ENCODE measurements around the gene TBC1D16. TPM values are rescaled to one million over a fixed set of nuclear protein-coding genes. Genes with fewer than 3 reads are reported as not detected.

TBC1D16 gene
- total and polyA plus RNA-seq, 2 donors (not counting 1 experiment from before 2014, with no cell fraction given) = 0.82 to 2.7 TPM

DNA sequence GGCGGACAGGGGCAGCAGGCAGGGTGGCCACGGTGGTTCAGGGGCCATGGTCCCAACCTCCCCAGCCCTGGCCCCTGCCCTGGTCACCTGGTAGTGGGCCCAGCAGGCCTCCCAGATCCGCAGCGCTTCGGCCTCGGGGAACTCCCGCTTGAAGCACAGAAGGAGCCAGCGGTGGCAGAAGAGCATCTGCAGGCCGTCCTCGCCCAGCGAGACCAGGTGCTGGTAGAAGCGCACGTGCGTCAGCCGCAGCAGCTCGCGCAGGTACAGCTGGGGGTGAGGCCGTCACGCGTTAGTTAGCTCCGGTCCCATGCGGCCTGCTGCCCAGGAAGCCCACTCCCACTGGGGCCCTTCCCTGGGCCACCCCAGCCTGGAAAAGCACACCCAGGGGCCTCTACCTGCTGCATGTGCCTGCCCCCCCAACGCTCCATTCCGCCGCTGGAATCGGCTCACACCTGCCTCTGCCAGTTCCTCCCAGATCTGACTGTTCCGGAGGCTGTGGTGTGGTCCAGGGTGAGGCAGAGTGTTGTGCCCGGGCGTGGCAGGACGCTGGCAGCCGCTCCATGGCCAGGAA, 90.8 kb downstream of the TBC1D16 start:
- TF ChIP-seq EZH2 (IDR thresholded peaks at IDR 0.05; ENCODE audit: borderline replicate concordance, insufficient read depth, low read depth, low read length, poor library complexity, severe bottlenecking) = no peak
- TF ChIP-seq, protein P1, sequence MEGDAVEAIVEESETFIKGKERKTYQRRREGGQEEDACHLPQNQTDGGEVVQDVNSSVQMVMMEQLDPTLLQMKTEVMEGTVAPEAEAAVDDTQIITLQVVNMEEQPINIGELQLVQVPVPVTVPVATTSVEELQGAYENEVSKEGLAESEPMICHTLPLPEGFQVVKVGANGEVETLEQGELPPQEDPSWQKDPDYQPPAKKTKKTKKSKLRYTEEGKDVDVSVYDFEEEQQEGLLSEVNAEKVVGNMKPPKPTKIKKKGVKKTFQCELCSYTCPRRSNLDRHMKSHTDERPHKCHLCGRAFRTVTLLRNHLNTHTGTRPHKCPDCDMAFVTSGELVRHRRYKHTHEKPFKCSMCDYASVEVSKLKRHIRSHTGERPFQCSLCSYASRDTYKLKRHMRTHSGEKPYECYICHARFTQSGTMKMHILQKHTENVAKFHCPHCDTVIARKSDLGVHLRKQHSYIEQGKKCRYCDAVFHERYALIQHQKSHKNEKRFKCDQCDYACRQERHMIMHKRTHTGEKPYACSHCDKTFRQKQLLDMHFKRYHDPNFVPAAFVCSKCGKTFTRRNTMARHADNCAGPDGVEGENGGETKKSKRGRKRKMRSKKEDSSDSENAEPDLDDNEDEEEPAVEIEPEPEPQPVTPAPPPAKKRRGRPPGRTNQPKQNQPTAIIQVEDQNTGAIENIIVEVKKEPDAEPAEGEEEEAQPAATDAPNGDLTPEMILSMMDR (IDR thresholded peaks at IDR 0.05) = no peak
- DNase-seq (no peak), ATAC-seq (ENCODE audit: low read depth) (no peak)
- Histone ChIP-seq H4K20me1 (ENCODE audit: control insufficient read depth, insufficient read depth, low read length, poor library complexity, severe bottlenecking) (no peaks in the 10 kb centered on the region), H3K9ac (ENCODE audit: low read length) (no peak overlapping the region), H3K4me1 (ENCODE audit: control insufficient read depth in 2 of 2, insufficient read depth in 2 of 2, low read length in 2 of 2) (peaks cover 7 to 36% of the 10 kb centered on the region in 2 donors), H3K79me2 (ENCODE audit: control insufficient read depth, insufficient read depth, low read length) (no peaks in the 10 kb centered on the region), H3K27me3 (replicated peaks in 1 of 4; ENCODE audit: control extremely low read depth in 1 of 4, control insufficient read depth in 3 of 4, insufficient read depth in 4 of 4, low read length in 3 of 4) (no peaks in the 10 kb centered on the region), H3K4me2 (replicated peaks; ENCODE audit: low read depth, low read length, poor library complexity, severe bottlenecking) (no peak overlapping the region), H3K4me3 (ENCODE audit: control extremely low read depth in 1 of 5, extremely low read depth in 1 of 5, insufficient read depth in 1 of 5, low read depth in 2 of 5, low read length in 4 of 5) (no peak overlapping the region), H3K36me3 (replicated peaks in 1 of 2; ENCODE audit: control extremely low read depth in 1 of 2, control insufficient read depth in 1 of 2, extremely low read depth in 1 of 2, insufficient read depth in 2 of 2, low read length in 1 of 2) (no peaks in the 10 kb centered on the region), H2AFZ (ENCODE audit: insufficient read depth, low read depth, low read length, poor library complexity, severe bottlenecking) (no peak overlapping the region), H3K27ac (ENCODE audit: low read length in 2 of 2) (no peak overlapping the region), H3K9me3 (ENCODE audit: control extremely low read depth in 1 of 3, control insufficient read depth in 2 of 3, insufficient read depth in 1 of 3, low read length in 2 of 3) (peaks cover 0 to 3% (median 0%) of the 10 kb centered on the region in 3 donors)
- H3K27ac Mint-ChIP-seq = no peak overlapping the region
- H3K9me3 Mint-ChIP-seq (ENCODE audit: insufficient read depth) = no peaks in the 10 kb centered on the region
- H3K4me3 Mint-ChIP-seq = no peak overlapping the region
- H3K27me3 Mint-ChIP-seq = no peaks in the 10 kb centered on the region
- CTCF ChIA-PET = interaction anchor here (0.9 to 1.4 kb wide), 2 partner anchors 25 to 30 kb away, joined by 3 read pairs; no protein-coding TSS in a partner anchor
- WGBS (ENCODE audit: insufficient coverage) = 97% methylated on average over 30 of the region's 31 CpGs
- POLR2A ChIA-PET = no interaction called here
- intact Hi-C loops (cut with micrococcal nuclease) = no loop called here
- peaks cover 26% of the 10 kb centered on the region for H3K4me1 Mint-ChIP-seq

DNA sequence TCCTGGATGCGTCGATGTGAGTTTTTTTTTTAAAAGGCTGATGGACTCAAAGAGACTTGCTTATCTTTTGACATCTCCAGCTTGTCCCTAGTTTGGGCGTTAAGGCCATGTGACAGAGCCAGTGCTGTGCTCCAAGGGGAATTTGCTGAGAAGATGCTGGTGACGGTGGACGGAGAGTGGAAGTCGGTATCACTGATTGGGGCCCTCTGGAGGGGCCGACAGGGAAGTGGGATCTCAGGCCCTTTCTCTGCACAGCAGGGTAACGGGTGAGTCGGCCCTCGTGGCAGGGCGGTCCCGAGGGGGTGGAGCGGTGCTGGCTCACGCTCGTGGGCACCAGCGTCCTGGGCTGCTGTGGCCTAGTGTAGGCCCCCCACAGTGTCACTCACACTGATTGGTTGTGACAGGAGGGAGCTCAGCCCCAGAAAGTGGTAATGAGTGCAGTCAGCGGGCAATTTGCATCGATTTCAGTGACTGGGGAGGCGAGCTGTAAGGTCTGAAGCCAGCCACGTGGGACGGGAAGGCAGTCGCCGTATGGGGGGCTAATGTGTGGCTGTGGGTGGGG, 91.3 kb downstream of the TBC1D16 start:
- Histone ChIP-seq H3K27ac (ENCODE audit: low read length in 2 of 2) (no peak overlapping the region), H3K79me2 (ENCODE audit: control insufficient read depth, insufficient read depth, low read length) (no peaks in the 10 kb centered on the region), H3K27me3 (replicated peaks in 1 of 4; ENCODE audit: control extremely low read depth in 1 of 4, control insufficient read depth in 3 of 4, insufficient read depth in 4 of 4, low read length in 3 of 4) (peaks cover 0 to 1% (median 0%) of the 10 kb centered on the region in 4 experiments), H3K9me3 (ENCODE audit: control extremely low read depth in 1 of 3, control insufficient read depth in 2 of 3, insufficient read depth in 1 of 3, low read length in 2 of 3) (peaks cover 0 to 3% (median 0%) of the 10 kb centered on the region in 3 donors), H2AFZ (ENCODE audit: insufficient read depth, low read depth, low read length, poor library complexity, severe bottlenecking) (no peak overlapping the region), H4K20me1 (ENCODE audit: control insufficient read depth, insufficient read depth, low read length, poor library complexity, severe bottlenecking) (no peaks in the 10 kb centered on the region), H3K36me3 (replicated peaks in 1 of 2; ENCODE audit: control extremely low read depth in 1 of 2, control insufficient read depth in 1 of 2, extremely low read depth in 1 of 2, insufficient read depth in 2 of 2, low read length in 1 of 2) (no peaks in the 10 kb centered on the region), H3K4me3 (ENCODE audit: control extremely low read depth in 1 of 5, extremely low read depth in 1 of 5, insufficient read depth in 1 of 5, low read depth in 2 of 5, low read length in 4 of 5) (no peak overlapping the region), H3K4me2 (replicated peaks; ENCODE audit: low read depth, low read length, poor library complexity, severe bottlenecking) (no peak overlapping the region), H3K9ac (ENCODE audit: low read length) (no peak overlapping the region), H3K4me1 (ENCODE audit: control insufficient read depth in 2 of 2, insufficient read depth in 2 of 2, low read length in 2 of 2) (peaks cover 8 to 37% of the 10 kb centered on the region in 2 donors)
- ChIA-PET POLR2A (no interaction called here), CTCF (interaction anchor here (0.9 to 1.4 kb wide), 2 partner anchors 26 to 31 kb away, joined by 3 read pairs; no protein-coding TSS in a partner anchor)
- WGBS (ENCODE audit: insufficient coverage) = 91% methylated on average over 23 of the region's 23 CpGs
- ATAC-seq (ENCODE audit: low read depth) (no peak), DNase-seq (no peak)
- Mint-ChIP-seq H3K27ac (peak overlapping the region; percentile 4), H3K9me3 (ENCODE audit: insufficient read depth) (no peaks in the 10 kb centered on the region), H3K27me3 (no peaks in the 10 kb centered on the region), H3K4me3 (no peak overlapping the region), H3K4me1 (peaks cover 32% of the 10 kb centered on the region)
- TF ChIP-seq EZH2 (IDR thresholded peaks at IDR 0.05; ENCODE audit: borderline replicate concordance, insufficient read depth, low read depth, low read length, poor library complexity, severe bottlenecking) = no peak
- TF ChIP-seq, protein P1 (IDR thresholded peaks at IDR 0.05) = no peak
- intact Hi-C loops (cut with micrococcal nuclease) = no loop called here

Data from B cell (primary cell).